Stimulated activated CD4-positive, alpha-beta T cell treated with anti-CD3 and anti-CD28 coated beads, Interleukin-12 subunit alpha, Interleukin-12 subunit beta, amount 100 ng/mL, for 4 hours (primary cell): ENCODE data around the gene NRXN2.
"Not testable (repeated sequence)": the region's sequence is repeated elsewhere in the genome, so short reads cannot be mapped to it uniquely, and the experiment has no call there.

Experiments
- DNase-seq: peaks from one replicate; pipeline ENCODE4 v3.0.0-alpha.2; 2020

NRXN2 gene

DNA sequence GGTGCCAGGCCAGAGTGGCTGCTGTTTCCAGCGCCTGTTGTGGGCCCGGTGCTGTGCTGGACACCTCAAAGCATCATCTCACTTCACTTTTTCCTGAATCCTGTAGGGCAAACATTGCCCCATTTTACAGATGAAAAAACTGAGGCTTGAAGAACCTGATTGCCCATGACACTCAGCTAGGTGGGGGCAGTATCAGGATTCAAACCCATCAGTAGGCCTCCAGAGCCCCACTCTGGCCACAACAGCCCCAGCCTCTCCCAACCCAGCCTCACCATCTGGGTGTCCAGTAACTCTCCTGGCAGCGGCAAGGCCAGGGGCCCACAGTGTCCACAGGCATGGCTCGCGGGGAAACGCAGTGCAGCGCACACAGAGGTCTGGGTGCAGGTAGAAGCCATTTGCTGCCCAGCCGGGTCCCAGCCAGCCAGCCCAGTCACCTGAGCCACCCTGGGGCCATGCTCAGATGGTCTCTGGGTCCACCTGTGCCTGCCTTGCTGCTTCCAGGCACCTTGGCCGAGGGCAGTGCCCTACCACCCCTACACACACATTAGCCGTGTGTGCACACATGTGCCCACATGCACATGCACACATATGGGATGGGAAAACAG, 120.4 kb downstream of the NRXN2 start:
- DNase-seq, result no peak

DNA sequence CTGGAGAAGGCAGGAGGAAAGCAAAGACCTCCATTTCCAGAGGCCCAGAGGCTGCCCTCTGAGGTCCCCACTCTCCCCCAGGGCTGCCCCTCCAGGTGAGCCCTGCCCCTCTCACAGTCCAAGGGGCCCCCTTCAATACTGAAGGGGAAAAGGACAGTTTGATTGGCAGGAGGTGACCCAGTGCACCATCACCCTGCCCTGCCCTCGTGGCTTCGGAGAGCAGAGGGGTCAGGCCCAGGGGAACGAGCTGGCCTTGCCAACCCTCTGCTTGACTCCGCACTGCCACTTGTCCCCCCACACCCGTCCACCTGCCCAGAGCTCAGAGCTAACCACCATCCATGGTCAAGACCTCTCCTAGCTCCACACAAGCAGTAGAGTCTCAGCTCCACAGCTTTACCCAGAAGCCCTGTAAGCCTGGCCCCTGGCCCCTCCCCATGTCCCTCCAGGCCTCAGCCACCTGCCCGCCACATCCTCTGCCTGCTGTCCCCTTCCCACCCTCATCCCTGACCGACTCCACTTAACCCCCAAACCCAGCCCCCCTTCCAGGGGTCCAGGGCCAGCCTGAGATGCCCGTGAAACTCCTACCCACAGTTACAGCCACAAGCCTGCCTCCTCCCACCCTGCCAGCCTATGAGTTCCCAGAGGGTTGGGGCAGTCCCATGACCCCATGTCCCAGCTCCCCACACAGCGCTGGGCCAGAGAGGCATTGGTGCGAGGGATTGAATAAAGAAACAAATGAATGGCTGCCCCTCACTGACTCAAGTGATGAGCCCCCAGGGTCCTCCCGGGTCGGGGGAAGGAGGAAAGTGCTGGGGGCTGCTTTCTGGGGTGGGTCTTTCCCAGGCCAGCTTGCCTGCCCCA, 121.2 kb downstream of the NRXN2 start:
- no peak for DNase-seq

DNA sequence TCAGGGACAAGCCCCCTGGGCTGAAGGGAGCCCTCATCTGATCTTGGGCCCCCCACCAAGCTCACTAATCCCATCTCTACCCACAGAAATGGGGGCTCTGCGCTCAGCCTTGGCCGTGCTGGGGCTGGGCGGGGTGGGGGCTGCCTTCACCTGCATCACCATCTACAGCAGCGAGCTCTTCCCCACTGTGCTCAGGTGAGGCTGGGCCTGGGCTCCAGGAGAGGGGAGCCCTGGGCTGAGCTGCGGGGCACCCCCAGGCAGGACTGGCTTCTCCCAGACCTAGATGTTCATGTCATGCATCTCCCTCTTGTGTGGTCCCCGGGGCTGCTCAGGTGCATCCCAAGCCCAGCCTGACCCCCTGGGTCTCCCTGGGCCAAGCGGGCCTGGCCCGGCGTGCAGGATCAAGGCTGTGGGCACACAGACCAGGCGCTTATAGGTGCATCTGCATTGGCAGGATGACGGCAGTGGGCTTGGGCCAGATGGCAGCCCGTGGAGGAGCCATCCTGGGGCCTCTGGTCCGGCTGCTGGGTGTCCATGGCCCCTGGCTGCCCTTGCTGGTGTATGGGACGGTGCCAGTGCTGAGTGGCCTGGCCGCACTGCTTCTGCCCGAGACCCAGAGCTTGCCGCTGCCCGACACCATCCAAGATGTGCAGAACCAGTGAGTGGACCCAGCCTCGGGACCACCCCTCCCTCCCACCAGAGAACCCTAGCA, 122.6 kb downstream of the NRXN2 start:
- no peak for DNase-seq

DNA sequence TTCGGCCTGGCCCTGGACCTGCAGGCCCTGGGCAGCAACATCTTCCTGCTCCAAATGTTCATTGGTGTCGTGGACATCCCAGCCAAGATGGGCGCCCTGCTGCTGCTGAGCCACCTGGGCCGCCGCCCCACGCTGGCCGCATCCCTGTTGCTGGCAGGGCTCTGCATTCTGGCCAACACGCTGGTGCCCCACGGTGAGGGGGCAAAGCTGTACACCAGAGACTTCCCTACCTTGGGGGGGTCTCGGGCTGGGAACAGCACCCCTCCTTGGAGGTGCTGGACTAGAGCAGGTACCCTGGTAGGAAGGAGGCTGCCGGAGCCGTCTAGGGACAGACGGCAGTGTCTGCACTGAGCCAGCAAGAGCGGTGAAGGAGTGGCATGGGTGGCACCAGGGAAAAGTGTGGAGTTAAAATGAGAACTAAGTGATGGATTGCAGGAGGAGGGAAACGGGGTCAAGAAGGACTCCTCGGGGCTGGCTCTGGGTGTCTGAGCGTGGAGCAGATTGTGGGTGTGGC, 123.2 kb downstream of the NRXN2 start:
- no peak for DNase-seq

DNA sequence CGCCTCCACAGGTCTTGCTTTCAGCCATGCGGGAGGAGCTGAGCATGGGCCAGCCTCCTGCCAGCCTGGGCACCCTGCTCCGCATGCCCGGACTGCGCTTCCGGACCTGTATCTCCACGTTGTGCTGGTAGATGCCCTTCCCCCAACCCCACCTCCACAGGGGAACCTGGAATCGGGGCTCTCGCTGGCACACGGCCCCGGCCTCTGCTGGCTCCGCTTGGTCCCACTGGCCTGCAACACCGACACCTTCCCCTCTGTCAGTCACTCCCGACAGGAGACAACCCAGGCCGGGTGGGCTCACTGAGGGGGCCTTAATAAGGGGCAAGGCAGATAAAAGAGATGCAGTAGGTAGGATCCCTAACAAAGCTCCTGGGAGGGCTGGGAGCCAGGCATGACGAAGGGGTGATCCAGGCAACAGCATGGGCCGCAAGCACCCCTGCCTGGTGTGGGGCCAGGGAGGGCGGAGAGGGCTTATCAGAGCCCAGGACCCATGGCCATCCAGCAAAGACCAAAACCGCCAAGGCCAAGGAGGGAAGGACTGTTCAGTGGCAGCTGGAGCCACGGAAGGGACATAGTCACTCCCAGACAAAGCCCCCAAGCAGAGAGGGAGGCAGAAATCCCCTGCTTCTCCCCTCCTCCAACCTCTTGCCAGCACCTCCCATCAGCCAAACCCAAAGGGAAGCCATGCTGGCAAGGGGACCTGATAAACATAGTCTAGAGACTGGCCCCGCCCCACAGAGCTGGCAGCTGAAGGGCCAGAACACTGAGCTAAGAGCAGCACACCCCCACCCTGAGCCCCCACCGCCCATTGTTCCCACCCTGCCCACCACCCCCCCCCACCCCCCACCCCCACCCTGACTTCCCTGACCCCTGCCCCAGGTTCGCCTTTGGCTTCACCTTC, 124.0 kb downstream of the NRXN2 start:
- DNase-seq, result no peak

DNA sequence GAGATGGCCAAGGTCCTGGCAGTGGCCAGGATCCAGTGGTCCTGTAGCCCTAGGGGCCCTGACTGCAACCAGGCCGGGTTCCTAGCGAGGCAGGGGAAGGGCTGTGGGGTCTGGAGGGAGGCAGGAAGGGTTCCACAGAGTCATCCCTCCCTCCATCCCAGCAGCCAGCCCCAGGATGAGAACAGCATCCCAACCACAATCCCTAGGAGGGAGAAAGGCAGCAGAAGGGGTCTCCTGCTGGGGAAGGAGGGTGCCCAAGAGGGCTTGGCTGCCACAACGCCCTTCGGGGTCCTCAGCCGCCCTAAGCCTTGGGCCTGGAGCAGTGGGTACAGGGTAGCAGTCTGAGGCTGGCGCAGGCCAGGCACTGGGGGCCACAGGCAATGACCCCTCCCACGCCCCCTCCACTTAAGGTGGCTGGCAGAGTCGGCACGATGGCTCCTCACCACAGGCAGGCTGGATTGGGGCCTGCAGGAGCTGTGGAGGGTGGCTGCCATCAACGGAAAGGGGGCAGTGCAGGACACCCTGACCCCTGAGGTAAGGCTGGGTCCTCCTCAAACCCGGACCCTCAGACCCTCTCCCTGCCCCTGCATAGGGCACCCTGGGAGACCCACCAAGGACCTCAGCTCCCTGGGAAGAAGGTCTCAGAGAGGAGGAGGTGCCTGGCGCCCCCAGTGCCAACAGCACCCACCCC, 124.7 kb downstream of the NRXN2 start:
- no peak for DNase-seq

DNA sequence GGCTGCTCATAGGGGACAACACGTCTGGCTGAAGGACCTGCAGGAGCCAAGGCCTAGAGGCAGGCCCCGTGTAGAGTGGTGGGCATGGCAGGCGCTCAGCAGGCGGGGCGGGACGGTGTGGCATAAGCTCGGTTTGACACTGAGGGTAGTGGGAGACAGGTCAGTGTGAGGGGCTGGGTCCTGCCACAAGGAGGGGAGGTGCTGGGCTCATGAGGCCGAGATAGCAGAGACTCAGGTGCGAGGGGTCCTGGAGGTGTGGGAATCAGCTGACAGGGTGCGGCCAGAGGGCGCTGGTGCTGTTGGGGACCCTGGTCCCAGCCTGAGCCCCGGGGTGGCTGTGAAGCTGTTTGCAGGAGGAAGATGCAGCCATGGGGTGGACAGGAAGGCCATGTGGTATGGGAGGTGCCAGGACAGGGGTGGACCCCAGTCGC, 125.3 kb downstream of the NRXN2 start:
- DNase-seq, result no peak

DNA sequence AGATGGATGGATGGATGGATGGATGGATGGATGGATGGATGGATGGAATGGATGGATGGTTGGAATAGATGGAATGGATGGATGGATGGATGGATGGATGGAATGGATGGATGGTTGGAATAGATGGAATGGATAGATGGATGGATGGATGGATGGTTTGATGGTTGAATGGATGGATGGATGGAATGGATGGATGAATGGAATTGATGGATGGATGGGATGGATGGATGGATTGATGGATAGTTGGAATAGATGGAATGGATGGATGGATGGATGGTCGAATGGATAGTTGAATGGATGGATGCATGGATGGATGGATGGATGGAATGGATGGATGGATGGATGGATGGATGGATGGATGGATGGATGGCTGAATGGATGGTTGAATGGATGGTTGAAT, 127.1 kb downstream of the NRXN2 start:
- not testable (repeated sequence) for DNase-seq

DNA sequence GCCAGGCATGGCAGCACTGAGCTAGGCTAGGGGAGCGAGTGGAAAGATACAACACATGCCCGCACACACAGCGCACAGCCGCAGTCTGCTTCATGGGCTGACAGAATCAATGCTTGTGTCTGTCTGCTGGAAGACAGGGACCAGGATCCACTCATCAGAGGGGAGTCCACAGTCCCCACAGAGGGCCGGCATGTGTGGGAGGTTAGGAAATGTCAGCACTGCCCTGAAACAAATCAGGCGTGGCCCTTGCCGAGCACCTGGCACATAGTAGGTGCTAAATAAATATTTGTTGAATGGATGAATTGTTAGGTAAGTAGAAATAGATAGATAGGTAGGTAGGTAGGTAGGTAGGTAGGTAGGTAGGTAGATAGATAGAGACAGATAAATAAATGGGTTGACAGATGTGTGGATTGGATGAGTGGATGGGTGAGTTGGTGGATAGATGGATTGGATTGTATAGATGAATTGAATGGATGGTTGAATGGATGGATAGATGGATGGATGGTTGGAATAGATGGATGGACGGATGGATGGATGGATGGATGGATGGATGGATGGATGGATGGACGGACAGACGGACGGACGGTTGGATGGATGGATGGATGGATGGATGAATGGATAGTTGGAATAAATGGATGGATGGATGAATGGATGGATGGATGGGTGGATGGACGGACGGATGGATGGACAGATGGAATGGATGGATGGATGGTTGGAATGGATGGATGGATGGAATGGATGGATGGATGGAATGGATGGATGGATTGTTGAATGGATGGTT, 128.6 kb downstream of the NRXN2 start:
- no peak for DNase-seq

DNA sequence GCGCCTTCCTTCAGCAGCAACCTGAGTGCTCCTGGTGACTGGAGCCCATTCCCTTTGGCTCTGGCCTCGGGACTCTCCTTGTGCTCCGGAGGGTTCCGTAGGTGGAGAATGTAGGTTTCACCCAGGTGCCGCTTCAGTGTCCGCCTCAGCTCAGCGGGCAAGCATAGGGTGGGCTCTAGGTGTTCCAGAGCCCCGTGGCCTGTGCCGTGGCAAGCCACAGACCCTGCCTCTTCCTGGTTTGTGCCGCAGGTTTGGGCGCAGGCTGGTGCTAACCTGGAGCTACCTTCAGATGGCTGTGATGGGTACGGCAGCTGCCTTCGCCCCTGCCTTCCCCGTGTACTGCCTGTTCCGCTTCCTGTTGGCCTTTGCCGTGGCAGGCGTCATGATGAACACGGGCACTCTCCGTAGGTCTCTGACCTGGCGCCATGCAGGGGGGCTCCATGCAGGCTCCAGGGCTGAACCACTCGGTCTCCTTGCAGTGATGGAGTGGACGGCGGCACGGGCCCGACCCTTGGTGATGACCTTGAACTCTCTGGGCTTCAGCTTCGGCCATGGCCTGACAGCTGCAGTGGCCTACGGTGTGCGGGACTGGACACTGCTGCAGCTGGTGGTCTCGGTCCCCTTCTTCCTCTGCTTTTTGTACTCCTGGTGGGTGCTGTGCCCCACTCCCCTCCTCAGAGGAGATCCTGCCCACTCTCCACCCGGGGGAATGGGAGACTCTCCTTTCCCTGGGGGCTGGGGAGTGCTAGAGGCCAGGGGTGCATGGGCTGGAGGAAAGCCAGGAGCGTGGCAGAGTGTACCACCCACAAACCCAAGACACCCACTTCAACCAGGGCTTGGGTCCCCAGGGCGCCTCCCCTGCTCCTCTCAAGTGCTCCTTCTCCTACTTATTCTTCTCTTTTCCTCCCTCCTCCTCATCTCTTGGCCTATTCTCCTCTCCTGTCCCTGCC, 129.6 kb downstream of the NRXN2 start:
- DNase-seq, result no peak

DNA sequence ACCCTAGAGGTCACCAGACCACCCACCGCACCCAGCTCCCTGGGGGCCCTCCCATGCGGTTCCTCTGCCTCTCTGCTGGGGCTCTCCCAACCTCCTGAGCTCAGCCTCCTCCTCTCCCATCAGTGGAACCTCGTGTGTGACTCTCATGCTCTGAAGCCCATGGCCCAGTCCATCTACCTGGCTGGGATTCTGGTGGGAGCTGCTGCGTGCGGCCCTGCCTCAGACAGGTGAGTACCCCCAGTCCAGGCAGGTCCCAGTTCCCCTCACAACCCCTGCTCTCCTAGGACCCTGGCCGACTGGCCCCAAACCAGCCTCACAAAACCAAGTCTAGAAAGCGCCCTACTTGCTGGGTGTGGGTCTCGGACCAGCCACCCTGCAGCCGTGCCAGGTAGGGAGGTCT, 130.3 kb downstream of the NRXN2 start:
- DNase-seq, result no peak

DNA sequence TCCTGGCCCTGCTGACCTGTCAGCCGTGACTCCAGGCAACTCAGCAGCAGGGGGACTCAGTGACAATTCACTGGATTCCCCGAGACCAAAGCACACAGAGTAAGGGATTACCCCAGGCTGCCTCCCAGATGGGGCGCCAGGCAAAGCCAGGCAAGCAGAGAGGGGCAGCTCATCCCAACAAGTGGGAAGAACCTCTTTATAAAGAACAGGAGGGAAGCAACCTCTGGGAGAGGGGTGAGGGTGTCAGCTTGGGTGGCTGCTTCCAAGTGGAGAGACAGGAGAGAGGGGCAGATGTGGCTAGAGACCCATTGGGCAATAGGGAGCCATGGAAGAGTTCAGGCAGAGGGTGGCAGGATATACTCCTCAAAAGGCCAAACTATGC, 130.8 kb downstream of the NRXN2 start:
- no peak for DNase-seq

DNA sequence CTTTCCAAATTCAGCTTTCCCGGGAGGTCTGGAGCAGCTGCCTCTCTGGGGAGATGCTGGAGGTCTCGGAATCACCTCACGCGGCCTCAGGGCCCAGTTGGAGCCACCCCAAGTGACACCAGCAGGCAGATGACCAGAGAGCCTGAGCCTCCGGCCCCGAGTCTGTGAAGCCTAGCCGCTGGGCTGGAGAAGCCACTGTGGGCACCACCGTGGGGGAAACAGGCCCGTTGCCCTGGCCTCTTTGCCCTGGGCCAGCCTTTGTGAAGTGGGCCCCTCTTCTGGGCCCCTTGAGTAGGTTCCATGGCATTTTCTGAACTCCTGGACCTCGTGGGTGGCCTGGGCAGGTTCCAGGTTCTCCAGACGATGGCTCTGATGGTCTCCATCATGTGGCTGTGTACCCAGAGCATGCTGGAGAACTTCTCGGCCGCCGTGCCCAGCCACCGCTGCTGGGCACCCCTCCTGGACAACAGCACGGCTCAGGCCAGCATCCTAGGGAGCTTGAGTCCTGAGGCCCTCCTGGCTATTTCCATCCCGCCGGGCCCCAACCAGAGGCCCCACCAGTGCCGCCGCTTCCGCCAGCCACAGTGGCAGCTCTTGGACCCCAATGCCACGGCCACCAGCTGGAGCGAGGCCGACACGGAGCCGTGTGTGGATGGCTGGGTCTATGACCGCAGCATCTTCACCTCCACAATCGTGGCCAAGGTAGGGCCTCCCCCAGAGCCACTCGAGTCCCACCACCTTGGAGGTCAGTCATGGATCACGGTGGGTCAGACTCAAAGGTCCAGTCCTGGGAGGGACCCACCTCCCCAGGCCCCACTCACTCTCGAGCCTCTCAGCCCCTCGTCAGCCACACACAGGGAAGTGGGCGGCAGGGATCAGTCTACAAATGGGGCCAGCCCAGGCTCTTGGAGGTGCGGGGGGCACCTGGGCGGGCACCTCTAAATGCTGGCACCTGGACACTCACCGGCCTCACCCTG, 131.5 kb downstream of the NRXN2 start:
- DNase-seq, result no peak

DNA sequence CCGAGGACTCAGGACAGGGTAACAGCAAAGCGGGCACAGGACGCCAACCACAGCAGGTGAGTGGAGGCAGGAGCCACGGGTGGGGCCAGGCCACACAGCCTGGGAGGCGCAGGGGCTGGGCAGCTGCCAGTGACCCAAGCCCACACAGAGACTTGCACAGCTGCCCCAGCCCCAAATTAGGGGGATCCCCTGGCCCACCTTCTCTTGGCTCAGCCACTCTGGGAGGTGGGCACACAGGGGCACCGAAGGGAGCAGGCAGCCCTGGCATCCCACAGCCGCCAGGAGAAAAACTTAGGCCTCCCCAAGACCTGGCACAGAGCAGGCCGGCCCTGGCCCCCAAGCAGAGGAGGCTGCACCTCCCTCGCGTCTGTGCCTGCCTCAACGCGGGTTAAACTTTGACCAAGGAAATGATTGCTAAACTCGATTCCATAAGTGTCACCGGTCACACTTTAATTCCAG, 132.2 kb downstream of the NRXN2 start, which contains the start of gene SLC22A12:
Gene SLC22A12, plus strand, starts transcription at position 458 of the 459 bp plus-strand sequence. CDS start 337 bp downstream, outside the sequence.
- no peak for DNase-seq

DNA sequence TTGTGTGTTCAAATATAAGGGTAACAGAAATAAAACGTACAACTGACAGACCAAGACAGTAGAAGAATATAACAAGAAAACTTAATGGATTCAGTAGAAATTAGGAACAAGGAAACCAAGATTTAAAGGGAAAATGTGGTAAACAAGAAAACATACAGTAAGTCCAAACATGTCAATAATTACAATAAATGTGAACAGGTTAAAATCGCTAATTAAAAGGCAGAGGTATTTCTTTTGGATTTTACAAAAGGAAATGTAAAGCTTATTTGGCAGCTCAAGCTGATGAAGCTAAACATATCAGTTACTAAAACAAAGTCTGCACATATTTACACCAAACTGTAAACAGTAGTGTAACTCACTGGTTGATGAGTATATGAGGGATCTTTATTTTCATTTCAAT, 134.3 kb downstream of the NRXN2 start:
- DNase-seq, result no peak

DNA sequence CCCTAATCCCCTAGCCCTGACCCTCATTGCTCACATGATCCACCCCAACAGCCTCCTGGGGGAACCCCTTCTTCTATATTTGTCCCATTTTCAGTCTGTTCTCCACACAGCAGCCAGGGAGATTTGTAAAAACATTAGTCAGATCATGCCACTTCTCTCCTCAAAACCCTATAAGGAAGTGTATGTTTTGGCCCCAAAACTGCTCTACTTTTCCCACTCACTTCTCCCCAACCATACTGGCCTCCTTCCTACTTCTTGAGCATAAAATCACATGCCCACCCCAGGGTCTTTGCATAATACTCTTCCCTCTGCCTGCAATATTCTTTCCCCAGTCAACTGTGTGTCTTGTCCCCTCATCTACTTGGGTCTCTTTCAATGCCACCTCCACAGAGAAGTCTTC, 136.6 kb downstream of the NRXN2 start:
- no peak for DNase-seq

DNA sequence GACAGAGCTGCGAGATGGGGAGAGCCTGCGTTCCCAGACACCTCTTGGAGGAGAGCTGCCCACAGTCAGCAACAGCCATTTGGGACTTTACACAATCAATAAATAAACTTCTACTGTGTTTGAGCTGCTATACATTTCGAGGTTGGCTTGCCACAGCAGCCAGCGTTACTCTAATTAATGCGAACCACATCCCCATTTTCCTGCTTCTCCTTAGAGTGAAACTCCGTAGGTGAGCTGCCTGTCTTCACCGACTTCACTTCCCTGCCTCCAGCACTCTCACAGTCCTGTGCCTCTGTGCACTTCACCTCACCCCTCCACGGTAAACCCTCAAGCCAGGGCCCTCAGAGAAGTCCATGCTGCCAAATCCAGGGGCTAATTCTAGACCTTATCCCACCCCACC, 137.8 kb downstream of the NRXN2 start:
- DNase-seq, result no peak
